ENCODE results near the gene ADAM12.

GRCh38 chr10:126027692-126028091 is 360.6 kb downstream of the ADAM12 start:
- no peak for TF ChIP-seq CTCF (IDR thresholded peaks at IDR 0.05)
- no peak for TF ChIP-seq POLR2A (IDR thresholded peaks at IDR 0.05)
- no peak for TF ChIP-seq EP300 (IDR thresholded peaks at IDR 0.05)

Measured in suprapubic skin (tissue), 3 donors.